SK-N-SH treated with all-trans-retinoic acid at 6 μM for 48 hours (cell line): Measurements from ENCODE around the gene CDK5RAP2.

Experiments
- TCF4 ChIP-seq: fragments of 250-450 bp; sonication (Bioruptor Pico); IDR thresholded peaks from 2 replicates; pipeline ENCODE4 v1.8.0; 2021; ENCODE audit warnings: mild to moderate bottlenecking, moderate library complexity, borderline replicate concordance
- ZFP3 ChIP-seq: fragments of 250-450 bp; sonication (Bioruptor Pico); IDR thresholded peaks from 2 replicates; pipeline ENCODE4 v1.5.0; 2020; ENCODE audit warnings: mild to moderate bottlenecking, moderate library complexity
- TF ChIP-seq, protein P1 (sequence below): fragments of 250-450 bp; sonication (Bioruptor Pico); IDR thresholded peaks from 2 replicates; pipeline ENCODE4 v1.8.0; 2020; ENCODE audit warnings: mild to moderate bottlenecking, moderate library complexity, borderline replicate concordance
- TF ChIP-seq, protein P2 (sequence below): fragments of 250-450 bp; sonication (Bioruptor Pico); IDR thresholded peaks from 2 replicates; pipeline ENCODE4 v1.5.1; 2021; ENCODE audit warnings: mild to moderate bottlenecking, moderate library complexity

DNA sequence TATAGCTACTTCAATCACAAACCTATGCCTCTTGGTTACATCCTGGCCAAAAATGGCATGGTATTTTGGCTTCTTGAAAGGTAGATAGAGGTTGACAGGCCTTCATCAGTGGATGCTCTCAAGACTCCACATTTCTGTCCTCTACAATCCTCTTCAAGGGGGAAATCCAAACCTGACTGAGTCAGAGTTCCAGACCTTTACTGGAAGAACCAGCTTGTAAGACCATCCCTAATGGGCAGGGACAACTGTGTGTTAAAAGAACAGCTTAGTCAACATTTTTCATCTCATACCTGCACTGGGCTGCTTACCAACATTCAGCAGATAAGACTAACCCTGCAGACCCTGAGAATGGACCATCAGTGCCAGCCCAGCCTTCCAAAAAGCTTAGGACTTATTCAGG lies 155.7 kb downstream of the CDK5RAP2 start:
- TF ChIP-seq, protein P1, sequence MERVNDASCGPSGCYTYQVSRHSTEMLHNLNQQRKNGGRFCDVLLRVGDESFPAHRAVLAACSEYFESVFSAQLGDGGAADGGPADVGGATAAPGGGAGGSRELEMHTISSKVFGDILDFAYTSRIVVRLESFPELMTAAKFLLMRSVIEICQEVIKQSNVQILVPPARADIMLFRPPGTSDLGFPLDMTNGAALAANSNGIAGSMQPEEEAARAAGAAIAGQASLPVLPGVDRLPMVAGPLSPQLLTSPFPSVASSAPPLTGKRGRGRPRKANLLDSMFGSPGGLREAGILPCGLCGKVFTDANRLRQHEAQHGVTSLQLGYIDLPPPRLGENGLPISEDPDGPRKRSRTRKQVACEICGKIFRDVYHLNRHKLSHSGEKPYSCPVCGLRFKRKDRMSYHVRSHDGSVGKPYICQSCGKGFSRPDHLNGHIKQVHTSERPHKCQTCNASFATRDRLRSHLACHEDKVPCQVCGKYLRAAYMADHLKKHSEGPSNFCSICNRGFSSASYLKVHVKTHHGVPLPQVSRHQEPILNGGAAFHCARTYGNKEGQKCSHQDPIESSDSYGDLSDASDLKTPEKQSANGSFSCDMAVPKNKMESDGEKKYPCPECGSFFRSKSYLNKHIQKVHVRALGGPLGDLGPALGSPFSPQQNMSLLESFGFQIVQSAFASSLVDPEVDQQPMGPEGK (CRISPR knock-in tag), result no peak
- TF ChIP-seq TCF4 (CRISPR knock-in tag) (no peak), ZFP3 (no peak)
- TF ChIP-seq, protein P2, sequence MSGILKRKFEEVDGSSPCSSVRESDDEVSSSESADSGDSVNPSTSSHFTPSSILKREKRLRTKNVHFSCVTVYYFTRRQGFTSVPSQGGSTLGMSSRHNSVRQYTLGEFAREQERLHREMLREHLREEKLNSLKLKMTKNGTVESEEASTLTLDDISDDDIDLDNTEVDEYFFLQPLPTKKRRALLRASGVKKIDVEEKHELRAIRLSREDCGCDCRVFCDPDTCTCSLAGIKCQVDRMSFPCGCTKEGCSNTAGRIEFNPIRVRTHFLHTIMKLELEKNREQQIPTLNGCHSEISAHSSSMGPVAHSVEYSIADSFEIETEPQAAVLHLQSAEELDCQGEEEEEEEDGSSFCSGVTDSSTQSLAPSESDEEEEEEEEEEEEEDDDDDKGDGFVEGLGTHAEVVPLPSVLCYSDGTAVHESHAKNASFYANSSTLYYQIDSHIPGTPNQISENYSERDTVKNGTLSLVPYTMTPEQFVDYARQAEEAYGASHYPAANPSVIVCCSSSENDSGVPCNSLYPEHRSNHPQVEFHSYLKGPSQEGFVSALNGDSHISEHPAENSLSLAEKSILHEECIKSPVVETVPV (CRISPR knock-in tag), result no peak
